ENCODE measurements around the gene SLC35D3.
"Not testable (repeated sequence)": the region's sequence is repeated elsewhere in the genome, so short reads cannot be mapped to it uniquely, and the experiment has no call there.

The SLC35D3 gene

GRCh38 chr6:136967876-136968752 lies 46.0 kb downstream of the SLC35D3 start:
- peak; percentile 66 for DNase-seq

GRCh38 chr6:136968837-136969236 lies 46.7 kb downstream of the SLC35D3 start:
- DNase-seq, result no peak

GRCh38 chr6:136969433-136969832 lies 47.3 kb downstream of the SLC35D3 start:
- DNase-seq, result no peak

GRCh38 chr6:136969930-136970329 lies 47.8 kb downstream of the SLC35D3 start:
- DNase-seq, result no peak

- no peak for DNase-seq
These were observed 49.5 kb downstream of the SLC35D3 start for GRCh38 chr6:136971609-136972008.

- DNase-seq, result not testable (repeated sequence)
These were observed 51.7 kb downstream of the SLC35D3 start for GRCh38 chr6:136973781-136974180.
